HepG2 (cell line): ENCODE data around the gene NUP133.

Source experiments
- EP300 ChIP-seq, 3 experiments: sonication (generic) in 1 of 3; formaldehyde crosslinking in 1 of 3; IDR thresholded peaks; 2 replicates each; pipeline versions ENCODE4 v1.5.1 to v1.6.1; 2011 to 2020; ENCODE audit warnings: low read depth in 2 of 3, low read length in 2 of 3, borderline replicate concordance in 1 of 3, improper control_type of control experiment in 1 of 3, mild to moderate bottlenecking in 1 of 3, missing genetic modification reagents in 1 of 3, moderate library complexity in 1 of 3
- ESRRA ChIP-seq: sonication (generic); formaldehyde crosslinking; IDR thresholded peaks from 2 replicates; pipeline ENCODE4 v1.5.1; 2020; ENCODE audit warnings: mild to moderate bottlenecking, low read depth, missing genetic modification reagents
- FLYWCH1 ChIP-seq: sonication (generic); formaldehyde crosslinking; IDR thresholded peaks from 2 replicates; pipeline ENCODE4 v1.8.1; 2023; ENCODE audit warnings: mild to moderate bottlenecking, missing genetic modification reagents
- JUN ChIP-seq: sonication (generic); formaldehyde crosslinking; IDR thresholded peaks from 2 replicates; pipeline ENCODE4 v1.4.0; 2020; ENCODE audit warnings: mild to moderate bottlenecking, missing genetic modification reagents
- SMAD1 ChIP-seq: sonication (generic); formaldehyde crosslinking; IDR thresholded peaks from 2 replicates; pipeline ENCODE4 v1.4.0; 2020; ENCODE audit warnings: missing genetic modification reagents, low read depth, mild to moderate bottlenecking, borderline replicate concordance
- ZNF562 ChIP-seq: sonication (generic); formaldehyde crosslinking; IDR thresholded peaks from 2 replicates; pipeline ENCODE4 v1.8.0; 2022; ENCODE audit warnings: missing genetic modification reagents, borderline replicate concordance
- ZSCAN21 ChIP-seq: sonication (generic); formaldehyde crosslinking; IDR thresholded peaks from 2 replicates; pipeline ENCODE4 v1.8.0; 2022; ENCODE audit warnings: mild to moderate bottlenecking, missing genetic modification reagents, moderate library complexity, borderline replicate concordance
- TF ChIP-seq, protein P1 (sequence below): sonication (generic); formaldehyde crosslinking; IDR thresholded peaks from 2 replicates; pipeline ENCODE4 v1.4.0; 2020; ENCODE audit warnings: missing genetic modification reagents, borderline replicate concordance
- TF ChIP-seq, protein P2 (sequence below), 2 experiments: sonication (generic) in 1 of 2; formaldehyde crosslinking in 1 of 2; IDR thresholded peaks; 2 replicates each; pipeline versions ENCODE4 v1.5.1 to v1.6.1; 2011 to 2020; ENCODE audit warnings: borderline replicate concordance in 1 of 2, low read depth in 1 of 2, low read length in 1 of 2, mild to moderate bottlenecking in 1 of 2, missing genetic modification reagents in 1 of 2, moderate library complexity in 1 of 2
- TF ChIP-seq, protein P3 (sequence below): IDR thresholded peaks from 2 replicates; pipeline ENCODE4 v1.6.1; 2016; ENCODE audit warnings: missing compliant biosample characterization, missing genetic modification reagents, borderline replicate concordance
- TF ChIP-seq, protein P4 (sequence below): sonication (generic); formaldehyde crosslinking; IDR thresholded peaks from 2 replicates; pipeline ENCODE4 v1.8.0; 2022; ENCODE audit warnings: mild to moderate bottlenecking, missing genetic modification reagents, borderline replicate concordance
- TF ChIP-seq, protein P5 (sequence below): IDR thresholded peaks from 2 replicates; pipeline ENCODE4 v1.6.1; 2016; ENCODE audit warnings: low read depth, missing genetic modification reagents, missing compliant biosample characterization

GRCh38 chr1:229478852-229479251, 29.3 kb downstream of the NUP133 start:
- TF ChIP-seq, protein P1, sequence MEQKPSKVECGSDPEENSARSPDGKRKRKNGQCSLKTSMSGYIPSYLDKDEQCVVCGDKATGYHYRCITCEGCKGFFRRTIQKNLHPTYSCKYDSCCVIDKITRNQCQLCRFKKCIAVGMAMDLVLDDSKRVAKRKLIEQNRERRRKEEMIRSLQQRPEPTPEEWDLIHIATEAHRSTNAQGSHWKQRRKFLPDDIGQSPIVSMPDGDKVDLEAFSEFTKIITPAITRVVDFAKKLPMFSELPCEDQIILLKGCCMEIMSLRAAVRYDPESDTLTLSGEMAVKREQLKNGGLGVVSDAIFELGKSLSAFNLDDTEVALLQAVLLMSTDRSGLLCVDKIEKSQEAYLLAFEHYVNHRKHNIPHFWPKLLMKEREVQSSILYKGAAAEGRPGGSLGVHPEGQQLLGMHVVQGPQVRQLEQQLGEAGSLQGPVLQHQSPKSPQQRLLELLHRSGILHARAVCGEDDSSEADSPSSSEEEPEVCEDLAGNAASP: no peak
- TF ChIP-seq SMAD1 (CRISPR knock-in tag) (no peak), FLYWCH1 (CRISPR knock-in tag) (no peak), ZSCAN21 (CRISPR knock-in tag) (no peak), EP300 (IDR thresholded peaks at IDR 0.05; ENCODE audit: low read depth in 2 of 2, low read length in 2 of 2) (no peak), EP300 (CRISPR knock-in tag; IDR thresholded peaks at IDR 0.05; ENCODE audit: borderline replicate concordance) (no peak), JUN (CRISPR knock-in tag) (no peak), ZNF562 (CRISPR knock-in tag) (no peak), ESRRA (CRISPR knock-in tag) (no peak)
- TF ChIP-seq, protein P2, sequence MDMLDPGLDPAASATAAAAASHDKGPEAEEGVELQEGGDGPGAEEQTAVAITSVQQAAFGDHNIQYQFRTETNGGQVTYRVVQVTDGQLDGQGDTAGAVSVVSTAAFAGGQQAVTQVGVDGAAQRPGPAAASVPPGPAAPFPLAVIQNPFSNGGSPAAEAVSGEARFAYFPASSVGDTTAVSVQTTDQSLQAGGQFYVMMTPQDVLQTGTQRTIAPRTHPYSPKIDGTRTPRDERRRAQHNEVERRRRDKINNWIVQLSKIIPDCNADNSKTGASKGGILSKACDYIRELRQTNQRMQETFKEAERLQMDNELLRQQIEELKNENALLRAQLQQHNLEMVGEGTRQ (IDR thresholded peaks at IDR 0.05; ENCODE audit: low read depth, low read length): no peak
- TF ChIP-seq, protein P2 (CRISPR knock-in tag; IDR thresholded peaks at IDR 0.05; ENCODE audit: borderline replicate concordance): no peak
- TF ChIP-seq, protein P3, sequence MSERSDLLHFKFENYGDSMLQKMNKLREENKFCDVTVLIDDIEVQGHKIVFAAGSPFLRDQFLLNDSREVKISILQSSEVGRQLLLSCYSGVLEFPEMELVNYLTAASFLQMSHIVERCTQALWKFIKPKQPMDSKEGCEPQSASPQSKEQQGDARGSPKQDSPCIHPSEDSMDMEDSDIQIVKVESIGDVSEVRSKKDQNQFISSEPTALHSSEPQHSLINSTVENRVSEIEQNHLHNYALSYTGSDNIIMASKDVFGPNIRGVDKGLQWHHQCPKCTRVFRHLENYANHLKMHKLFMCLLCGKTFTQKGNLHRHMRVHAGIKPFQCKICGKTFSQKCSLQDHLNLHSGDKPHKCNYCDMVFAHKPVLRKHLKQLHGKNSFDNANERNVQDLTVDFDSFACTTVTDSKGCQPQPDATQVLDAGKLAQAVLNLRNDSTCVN (CRISPR knock-in tag): no peak
- TF ChIP-seq, protein P4, sequence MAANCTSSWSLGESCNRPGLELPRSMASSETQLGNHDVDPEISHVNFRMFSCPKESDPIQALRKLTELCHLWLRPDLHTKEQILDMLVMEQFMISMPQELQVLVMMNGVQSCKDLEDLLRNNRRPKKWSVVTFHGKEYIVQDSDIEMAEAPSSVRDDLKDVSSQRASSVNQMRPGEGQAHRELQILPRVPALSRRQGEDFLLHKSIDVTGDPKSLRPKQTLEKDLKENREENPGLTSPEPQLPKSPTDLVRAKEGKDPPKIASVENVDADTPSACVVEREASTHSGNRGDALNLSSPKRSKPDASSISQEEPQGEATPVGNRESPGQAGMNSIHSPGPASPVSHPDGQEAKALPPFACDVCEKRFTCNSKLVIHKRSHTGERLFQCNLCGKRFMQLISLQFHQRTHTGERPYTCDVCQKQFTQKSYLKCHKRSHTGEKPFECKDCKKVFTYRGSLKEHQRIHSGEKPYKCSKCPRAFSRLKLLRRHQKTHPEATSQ (CRISPR knock-in tag): no peak
- TF ChIP-seq, protein P5, sequence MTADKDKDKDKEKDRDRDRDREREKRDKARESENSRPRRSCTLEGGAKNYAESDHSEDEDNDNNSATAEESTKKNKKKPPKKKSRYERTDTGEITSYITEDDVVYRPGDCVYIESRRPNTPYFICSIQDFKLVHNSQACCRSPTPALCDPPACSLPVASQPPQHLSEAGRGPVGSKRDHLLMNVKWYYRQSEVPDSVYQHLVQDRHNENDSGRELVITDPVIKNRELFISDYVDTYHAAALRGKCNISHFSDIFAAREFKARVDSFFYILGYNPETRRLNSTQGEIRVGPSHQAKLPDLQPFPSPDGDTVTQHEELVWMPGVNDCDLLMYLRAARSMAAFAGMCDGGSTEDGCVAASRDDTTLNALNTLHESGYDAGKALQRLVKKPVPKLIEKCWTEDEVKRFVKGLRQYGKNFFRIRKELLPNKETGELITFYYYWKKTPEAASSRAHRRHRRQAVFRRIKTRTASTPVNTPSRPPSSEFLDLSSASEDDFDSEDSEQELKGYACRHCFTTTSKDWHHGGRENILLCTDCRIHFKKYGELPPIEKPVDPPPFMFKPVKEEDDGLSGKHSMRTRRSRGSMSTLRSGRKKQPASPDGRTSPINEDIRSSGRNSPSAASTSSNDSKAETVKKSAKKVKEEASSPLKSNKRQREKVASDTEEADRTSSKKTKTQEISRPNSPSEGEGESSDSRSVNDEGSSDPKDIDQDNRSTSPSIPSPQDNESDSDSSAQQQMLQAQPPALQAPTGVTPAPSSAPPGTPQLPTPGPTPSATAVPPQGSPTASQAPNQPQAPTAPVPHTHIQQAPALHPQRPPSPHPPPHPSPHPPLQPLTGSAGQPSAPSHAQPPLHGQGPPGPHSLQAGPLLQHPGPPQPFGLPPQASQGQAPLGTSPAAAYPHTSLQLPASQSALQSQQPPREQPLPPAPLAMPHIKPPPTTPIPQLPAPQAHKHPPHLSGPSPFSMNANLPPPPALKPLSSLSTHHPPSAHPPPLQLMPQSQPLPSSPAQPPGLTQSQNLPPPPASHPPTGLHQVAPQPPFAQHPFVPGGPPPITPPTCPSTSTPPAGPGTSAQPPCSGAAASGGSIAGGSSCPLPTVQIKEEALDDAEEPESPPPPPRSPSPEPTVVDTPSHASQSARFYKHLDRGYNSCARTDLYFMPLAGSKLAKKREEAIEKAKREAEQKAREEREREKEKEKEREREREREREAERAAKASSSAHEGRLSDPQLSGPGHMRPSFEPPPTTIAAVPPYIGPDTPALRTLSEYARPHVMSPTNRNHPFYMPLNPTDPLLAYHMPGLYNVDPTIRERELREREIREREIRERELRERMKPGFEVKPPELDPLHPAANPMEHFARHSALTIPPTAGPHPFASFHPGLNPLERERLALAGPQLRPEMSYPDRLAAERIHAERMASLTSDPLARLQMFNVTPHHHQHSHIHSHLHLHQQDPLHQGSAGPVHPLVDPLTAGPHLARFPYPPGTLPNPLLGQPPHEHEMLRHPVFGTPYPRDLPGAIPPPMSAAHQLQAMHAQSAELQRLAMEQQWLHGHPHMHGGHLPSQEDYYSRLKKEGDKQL: no peak
